ENCODE results near the gene FUCA1.
A peak's percentile ranks its signal among the peaks of the same experiment; 100 is the strongest.

Gene FUCA1

GRCh38 chr1:23816361-23816760 lies 51.7 kb downstream of the FUCA1 start:
- no peaks in the 10 kb centered on the region for H3K27me3 ChIP-seq (ENCODE audit: insufficient read depth, low read length)
- H3K4me3 ChIP-seq (ENCODE audit: low read depth, low read length, poor library complexity, severe bottlenecking): no peak overlapping the region
- H3K4me2 ChIP-seq (ENCODE audit: low read length): no peak overlapping the region
- no peak overlapping the region for H3K27ac ChIP-seq (ENCODE audit: low read depth, low read length, poor library complexity, severe bottlenecking)
- H4K20me1 ChIP-seq (ENCODE audit: insufficient read depth, low read length): no peaks in the 10 kb centered on the region
- no peaks in the 10 kb centered on the region for H3K9me2 ChIP-seq (ENCODE audit: low read depth, low read length)
- peaks cover 30% of the 10 kb centered on the region; the same call in 1 of the 2 replicates for H3K36me3 ChIP-seq (ENCODE audit: insufficient read depth, low read length)
- H3K9ac ChIP-seq (ENCODE audit: low read length): no peak overlapping the region
- H2AFZ ChIP-seq (ENCODE audit: low read length): no peak overlapping the region
- no peaks in the 10 kb centered on the region for H3K79me2 ChIP-seq (ENCODE audit: insufficient read depth, low read length)
- no peak for TF ChIP-seq EZH2 (IDR thresholded peaks at IDR 0.05; ENCODE audit: borderline replicate concordance, low read length)
- no peak for TF ChIP-seq CTCF (IDR thresholded peaks at IDR 0.05; ENCODE audit: low read length)
- no peaks in the 10 kb centered on the region for H3K4me1 ChIP-seq (ENCODE audit: insufficient read depth, low read length, severe bottlenecking)
- no peaks in the 10 kb centered on the region for H3K9me3 ChIP-seq (ENCODE audit: low read length)
- H3F3A ChIP-seq (ENCODE audit: insufficient read depth, low read length): no peaks in the 10 kb centered on the region

- Histone ChIP-seq H3K27ac (ENCODE audit: low read depth, low read length, poor library complexity, severe bottlenecking) (no peak overlapping the region), H3F3A (ENCODE audit: insufficient read depth, low read length) (no peaks in the 10 kb centered on the region), H3K9ac (ENCODE audit: low read length) (no peak overlapping the region), H3K79me2 (ENCODE audit: insufficient read depth, low read length) (no peaks in the 10 kb centered on the region), H3K9me2 (ENCODE audit: low read depth, low read length) (no peaks in the 10 kb centered on the region), H3K4me3 (ENCODE audit: low read depth, low read length, poor library complexity, severe bottlenecking) (no peak overlapping the region), H3K36me3 (ENCODE audit: insufficient read depth, low read length) (peaks cover 28% of the 10 kb centered on the region; the same call in 1 of the 2 replicates), H3K27me3 (ENCODE audit: insufficient read depth, low read length) (no peaks in the 10 kb centered on the region), H3K9me3 (ENCODE audit: low read length) (no peaks in the 10 kb centered on the region), H4K20me1 (ENCODE audit: insufficient read depth, low read length) (no peaks in the 10 kb centered on the region), H2AFZ (ENCODE audit: low read length) (no peak overlapping the region), H3K4me1 (ENCODE audit: insufficient read depth, low read length, severe bottlenecking) (peaks cover 13% of the 10 kb centered on the region), H3K4me2 (ENCODE audit: low read length) (no peak overlapping the region)
- TF ChIP-seq CTCF (IDR thresholded peaks at IDR 0.05; ENCODE audit: low read length) (no peak), EZH2 (IDR thresholded peaks at IDR 0.05; ENCODE audit: borderline replicate concordance, low read length) (no peak)
Observed at GRCh38 chr1:23814016-23814415, 54.1 kb downstream of the FUCA1 start.

- no peaks in the 10 kb centered on the region for H3K79me2 ChIP-seq (ENCODE audit: insufficient read depth, low read length)
- no peak overlapping the region for H3K4me2 ChIP-seq (ENCODE audit: low read length)
- no peaks in the 10 kb centered on the region for H3K9me2 ChIP-seq (ENCODE audit: low read depth, low read length)
- no peak overlapping the region for H2AFZ ChIP-seq (ENCODE audit: low read length)
- TF ChIP-seq EZH2 (IDR thresholded peaks at IDR 0.05; ENCODE audit: borderline replicate concordance, low read length) (no peak), CTCF (IDR thresholded peaks at IDR 0.05; ENCODE audit: low read length) (peak; percentile 97)
- peak overlapping the region; percentile 8; the same call in 1 of the 2 replicates for H3K9ac ChIP-seq (ENCODE audit: low read length)
- no peak overlapping the region for H3K4me3 ChIP-seq (ENCODE audit: low read depth, low read length, poor library complexity, severe bottlenecking)
- no peaks in the 10 kb centered on the region for H3F3A ChIP-seq (ENCODE audit: insufficient read depth, low read length)
- H3K27ac ChIP-seq (ENCODE audit: low read depth, low read length, poor library complexity, severe bottlenecking): peak overlapping the region; percentile 37
- no peaks in the 10 kb centered on the region for H4K20me1 ChIP-seq (ENCODE audit: insufficient read depth, low read length)
- H3K36me3 ChIP-seq (ENCODE audit: insufficient read depth, low read length): peaks cover 12% of the 10 kb centered on the region; the same call in 1 of the 2 replicates
- H3K4me1 ChIP-seq (ENCODE audit: insufficient read depth, low read length, severe bottlenecking): peaks cover 13% of the 10 kb centered on the region
- no peaks in the 10 kb centered on the region for H3K9me3 ChIP-seq (ENCODE audit: low read length)
- no peaks in the 10 kb centered on the region for H3K27me3 ChIP-seq (ENCODE audit: insufficient read depth, low read length)
Observed at GRCh38 chr1:23810818-23811540, 57.1 kb downstream of the FUCA1 start.

Data from OCI-LY1 (cell line).